Neutrophil (primary cell): Measurements from ENCODE around the gene HTR1D.
"Not testable (repeated sequence)": the region's sequence is repeated elsewhere in the genome, so short reads cannot be mapped to it uniquely, and the experiment has no call there.

ENCODE experiments used
- H3K27ac ChIP-seq: fragments of 200-600 bp; sonication (generic); 2 replicates; pipeline ENCODE4 v1.5.1; 2016; ENCODE audit warnings: mild to moderate bottlenecking, moderate library complexity
- H3K27me3 ChIP-seq: fragments of 200-600 bp; sonication (generic); 2 replicates; pipeline ENCODE4 v1.6.0; 2016; ENCODE audit warnings: mild to moderate bottlenecking
- H3K36me3 ChIP-seq: fragments of 200-600 bp; sonication (generic); 2 replicates; pipeline ENCODE4 v1.5.1; 2017
- H3K4me1 ChIP-seq, 2 experiments: fragments of 200-600 bp in 1 of 2; sonication (generic) in 1 of 2; 1 replicate in 1 of 2; 2 replicates in 1 of 2; pipeline versions ENCODE4 v1.5.1 to v1.6.1; 2013 to 2016; ENCODE audit warnings: low read depth in 1 of 2, low read length in 1 of 2, mild to moderate bottlenecking in 1 of 2, moderate library complexity in 1 of 2; ENCODE audit not compliant: control insufficient read depth in 1 of 2, insufficient read depth in 1 of 2
- H3K4me3 ChIP-seq, 2 experiments: fragments of 200-600 bp in 1 of 2; sonication (generic) in 1 of 2; 1 replicate in 1 of 2; 2 replicates in 1 of 2; pipeline ENCODE4 v1.5.1; 2013 to 2016; ENCODE audit warnings: low read depth in 1 of 2, low read length in 1 of 2, mild to moderate bottlenecking in 1 of 2, moderate library complexity in 1 of 2
- H3K9me3 ChIP-seq: fragments of 200-600 bp; sonication (generic); 2 replicates; pipeline ENCODE4 v1.5.1; 2016
- TF ChIP-seq, protein P1 (sequence below): fragments of 200-600 bp; sonication (generic); IDR thresholded peaks from 2 replicates; pipeline ENCODE4 v1.5.1; 2016; ENCODE audit warnings: antibody characterized with exemption

Gene HTR1D

GRCh38 chr1:23208527-23208926 lies 8.8 kb downstream of the HTR1D start:
- no peak overlapping the region for H3K4me3 ChIP-seq
- no peaks in the 10 kb centered on the region for H3K9me3 ChIP-seq
- H3K4me1 ChIP-seq: no peaks in the 10 kb centered on the region
- no peaks in the 10 kb centered on the region for H3K36me3 ChIP-seq
- no peak overlapping the region for H3K27ac ChIP-seq
- TF ChIP-seq, protein P1, sequence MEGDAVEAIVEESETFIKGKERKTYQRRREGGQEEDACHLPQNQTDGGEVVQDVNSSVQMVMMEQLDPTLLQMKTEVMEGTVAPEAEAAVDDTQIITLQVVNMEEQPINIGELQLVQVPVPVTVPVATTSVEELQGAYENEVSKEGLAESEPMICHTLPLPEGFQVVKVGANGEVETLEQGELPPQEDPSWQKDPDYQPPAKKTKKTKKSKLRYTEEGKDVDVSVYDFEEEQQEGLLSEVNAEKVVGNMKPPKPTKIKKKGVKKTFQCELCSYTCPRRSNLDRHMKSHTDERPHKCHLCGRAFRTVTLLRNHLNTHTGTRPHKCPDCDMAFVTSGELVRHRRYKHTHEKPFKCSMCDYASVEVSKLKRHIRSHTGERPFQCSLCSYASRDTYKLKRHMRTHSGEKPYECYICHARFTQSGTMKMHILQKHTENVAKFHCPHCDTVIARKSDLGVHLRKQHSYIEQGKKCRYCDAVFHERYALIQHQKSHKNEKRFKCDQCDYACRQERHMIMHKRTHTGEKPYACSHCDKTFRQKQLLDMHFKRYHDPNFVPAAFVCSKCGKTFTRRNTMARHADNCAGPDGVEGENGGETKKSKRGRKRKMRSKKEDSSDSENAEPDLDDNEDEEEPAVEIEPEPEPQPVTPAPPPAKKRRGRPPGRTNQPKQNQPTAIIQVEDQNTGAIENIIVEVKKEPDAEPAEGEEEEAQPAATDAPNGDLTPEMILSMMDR: no peak
- peaks cover 39% of the 10 kb centered on the region for H3K27me3 ChIP-seq

- not testable (repeated sequence) for H3K27ac ChIP-seq, H3K4me3 ChIP-seq
These were observed 9.6 kb downstream of the HTR1D start for GRCh38 chr1:23207733-23208132.

DNA sequence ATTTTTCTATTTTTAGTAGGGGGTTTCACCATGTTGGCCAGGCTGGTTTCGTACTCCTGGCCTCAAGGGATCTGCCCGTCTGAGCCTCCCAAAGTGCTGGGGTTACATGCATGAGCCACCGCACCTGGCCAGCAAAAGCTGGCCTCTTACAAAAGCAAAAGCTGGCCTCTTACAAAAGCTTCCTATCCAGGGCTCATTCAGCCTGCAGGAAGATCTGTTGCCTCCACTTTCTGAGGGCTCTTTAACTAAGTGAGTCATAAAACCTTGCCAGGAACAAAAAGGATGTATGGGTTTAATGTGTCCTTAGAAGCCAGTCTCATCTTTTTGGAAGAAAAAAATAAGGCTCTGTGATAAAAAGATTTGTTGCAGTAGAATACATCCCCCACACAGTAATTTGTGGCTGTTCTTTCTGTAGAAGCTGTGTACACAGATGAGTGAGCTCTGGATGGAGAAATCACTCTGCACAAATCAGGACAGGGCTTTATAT lies 15.0 kb downstream of the HTR1D start:
- H3K4me1 ChIP-seq: no peaks in the 10 kb centered on the region
- H3K27ac ChIP-seq: no peak overlapping the region
- H3K4me3 ChIP-seq: no peak overlapping the region
- H3K9me3 ChIP-seq: no peaks in the 10 kb centered on the region
- H3K36me3 ChIP-seq: no peaks in the 10 kb centered on the region
- peaks cover 1% of the 10 kb centered on the region for H3K27me3 ChIP-seq
- TF ChIP-seq, protein P1: no peak

More at GRCh38 chr1:23207733-23208132, 9.6 kb downstream of the HTR1D start:
- not testable (repeated sequence) for H3K4me1 ChIP-seq, H3K36me3 ChIP-seq, H3K9me3 ChIP-seq
- H3K27me3 ChIP-seq: peaks cover 31% of the 10 kb centered on the region

GRCh38 chr1:23200883-23201282 lies 16.4 kb downstream of the HTR1D start:
- TF ChIP-seq, protein P1: no peak
- no peaks in the 10 kb centered on the region for H3K9me3 ChIP-seq
- no peak overlapping the region for H3K4me3 ChIP-seq
- H3K4me1 ChIP-seq: no peaks in the 10 kb centered on the region
- peaks cover 6% of the 10 kb centered on the region for H3K27me3 ChIP-seq
- H3K27ac ChIP-seq: no peak overlapping the region
- no peaks in the 10 kb centered on the region for H3K36me3 ChIP-seq

DNA sequence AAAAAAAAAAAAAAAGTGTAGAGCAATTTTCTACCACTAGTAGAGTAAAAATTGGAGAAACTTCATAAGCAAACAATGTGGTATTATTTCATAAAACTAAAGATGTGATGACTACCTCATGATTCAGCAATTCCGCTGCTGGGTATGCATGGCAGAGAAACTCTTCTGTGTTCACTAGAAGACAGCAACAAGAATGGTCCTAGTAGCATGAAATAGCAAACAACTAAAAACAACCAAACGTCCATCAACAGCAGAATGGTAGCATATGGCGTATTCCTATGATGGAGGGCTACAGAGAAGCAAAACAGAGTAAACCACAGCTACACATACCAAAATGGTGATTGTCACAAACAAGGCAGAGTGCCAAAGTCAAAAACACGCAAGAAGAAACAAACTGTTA lies 18.9 kb downstream of the HTR1D start:
- H3K27me3 ChIP-seq: peaks cover 6% of the 10 kb centered on the region
- H3K27ac ChIP-seq: no peak overlapping the region
- H3K9me3 ChIP-seq: no peaks in the 10 kb centered on the region
- H3K36me3 ChIP-seq: no peaks in the 10 kb centered on the region
- TF ChIP-seq, protein P1: no peak
- no peak overlapping the region for H3K4me3 ChIP-seq
- H3K4me1 ChIP-seq: no peaks in the 10 kb centered on the region

GRCh38 chr1:23196627-23197328 lies 20.5 kb downstream of the HTR1D start:
- Histone ChIP-seq H3K9me3 (no peaks in the 10 kb centered on the region), H3K4me1 (no peaks in the 10 kb centered on the region), H3K36me3 (no peaks in the 10 kb centered on the region), H3K27me3 (peaks cover 6% of the 10 kb centered on the region), H3K4me3 (no peak overlapping the region), H3K27ac (no peak overlapping the region)
- TF ChIP-seq, protein P1: no peak
